Measurements from ENCODE around the gene RPL36AL.
A peak's percentile ranks its signal among the peaks of the same experiment; 100 is the strongest.
"Not testable (repeated sequence)": the region's sequence is repeated elsewhere in the genome, so short reads cannot be mapped to it uniquely, and the experiment has no call there.

The RPL36AL gene

DNA sequence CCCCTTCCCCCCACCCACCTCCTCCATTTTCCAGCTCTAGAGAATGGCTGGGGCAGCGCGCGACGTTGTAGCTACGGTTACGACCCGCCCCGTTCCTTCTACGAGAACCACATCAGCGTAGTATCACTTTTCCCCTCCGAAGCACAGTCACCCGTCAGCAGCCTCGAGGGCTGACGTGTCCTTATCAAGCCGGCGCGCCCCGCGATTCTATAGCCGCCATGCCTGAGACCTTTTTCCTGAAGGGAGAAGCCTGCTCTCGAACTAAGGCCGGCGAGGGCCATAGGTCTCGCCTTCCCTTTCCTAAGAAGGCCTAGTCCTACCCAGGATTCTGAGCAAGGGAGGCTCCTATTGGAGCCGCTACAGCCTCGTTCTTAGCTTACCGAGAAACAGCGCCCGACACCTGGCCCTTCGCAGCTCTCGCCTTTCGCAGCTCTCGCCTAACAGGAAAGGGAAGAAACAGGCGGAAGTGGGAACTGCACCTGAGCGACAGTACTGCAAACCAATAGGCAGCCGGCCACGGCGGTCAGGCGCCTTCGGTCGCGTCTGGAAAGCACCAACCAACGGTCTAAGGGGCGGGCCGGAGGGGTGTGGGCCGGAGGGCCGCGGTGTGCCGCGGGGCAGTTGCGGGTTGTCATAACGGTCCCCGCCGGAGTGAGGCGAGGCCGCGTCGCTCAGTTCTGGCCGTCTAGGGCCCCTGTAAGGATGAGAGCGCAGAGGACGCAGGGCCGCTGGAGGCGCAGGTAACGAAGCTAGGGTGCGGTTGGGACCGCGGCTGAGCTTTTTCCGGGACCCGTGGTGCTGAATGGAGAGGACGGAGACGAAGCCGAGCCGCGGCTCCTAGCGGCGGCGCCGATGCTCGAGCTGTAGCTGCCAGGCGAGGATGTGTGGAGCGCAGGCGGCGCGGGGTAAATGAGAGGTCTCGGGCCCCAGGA is at the start of gene RPL36AL, which contains the start of gene MGAT2:
RPL36AL (minus strand) TSS at position 445 of the 932 bp plus-strand sequence. CDS start 1,522 bp downstream, outside the sequence.
MGAT2 (plus strand) TSS at position 618 of the 932 bp plus-strand sequence. CDS start 470 bp downstream, outside the sequence.
- peak; percentile 98 for DNase-seq (ENCODE audit: low spot score)

DNA sequence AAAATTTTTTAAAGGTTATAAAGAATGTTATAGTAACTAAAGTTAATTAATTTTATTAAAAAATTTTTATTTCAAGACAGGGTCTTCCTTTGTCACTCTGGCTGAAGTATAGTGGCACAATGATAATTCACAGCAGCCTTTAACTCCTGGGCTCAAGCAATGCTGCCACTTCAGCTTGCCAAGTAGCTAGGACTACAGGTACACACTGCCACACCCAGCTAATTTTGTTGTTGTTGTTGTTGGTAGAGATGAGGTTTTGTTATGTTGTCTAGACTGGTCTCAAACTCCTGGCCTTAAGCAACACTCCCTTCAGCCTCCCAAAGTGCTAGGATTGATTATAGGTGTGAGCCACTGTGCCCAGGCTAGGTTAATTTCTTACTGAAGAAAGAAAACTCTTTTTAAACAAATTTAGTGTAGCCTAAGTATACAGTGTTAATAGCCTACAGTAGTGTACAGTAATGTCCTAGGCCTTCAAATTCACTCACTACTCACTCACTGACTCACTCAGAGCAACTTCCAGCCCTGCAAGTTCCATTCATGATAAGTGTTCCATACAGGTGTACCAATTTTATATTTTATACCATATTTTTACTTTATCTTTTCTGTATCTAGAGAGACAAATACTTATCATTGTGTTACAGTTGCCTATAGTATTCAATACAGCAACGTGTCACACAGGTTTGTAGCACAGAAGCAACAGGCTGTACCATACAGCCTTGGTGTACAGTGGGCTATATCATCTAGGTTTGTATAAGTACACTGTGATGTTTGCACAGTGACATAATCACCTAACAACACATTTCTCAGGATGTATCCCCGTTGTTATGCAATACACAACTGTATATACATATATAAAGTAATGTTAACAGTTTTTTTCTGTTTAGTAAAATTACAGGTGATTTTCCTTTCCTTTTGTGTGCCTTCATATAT is 39.4 kb upstream of the RPL36AL start:
- no peak for DNase-seq (ENCODE audit: low spot score)

DNA sequence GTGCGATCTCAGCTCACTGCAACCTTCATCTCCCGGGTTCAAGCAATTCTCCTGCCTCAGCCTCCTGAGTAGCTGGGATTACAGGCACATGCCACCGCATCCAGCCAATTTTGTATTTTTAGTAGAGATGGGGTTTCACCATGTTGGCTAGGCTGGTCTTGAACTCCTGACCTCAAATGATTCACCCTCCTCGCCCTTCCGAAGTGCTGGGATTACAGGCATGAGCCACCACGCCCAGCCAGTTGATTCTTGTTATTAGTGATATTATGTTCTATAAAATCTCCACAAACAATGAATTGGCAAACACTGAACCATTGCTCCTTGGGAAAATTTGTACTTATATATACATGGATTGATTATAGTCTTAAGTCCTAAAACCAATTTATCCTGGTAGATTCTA is 37.1 kb upstream of the RPL36AL start:
- DNase-seq (ENCODE audit: low spot score): not testable (repeated sequence)

DNA sequence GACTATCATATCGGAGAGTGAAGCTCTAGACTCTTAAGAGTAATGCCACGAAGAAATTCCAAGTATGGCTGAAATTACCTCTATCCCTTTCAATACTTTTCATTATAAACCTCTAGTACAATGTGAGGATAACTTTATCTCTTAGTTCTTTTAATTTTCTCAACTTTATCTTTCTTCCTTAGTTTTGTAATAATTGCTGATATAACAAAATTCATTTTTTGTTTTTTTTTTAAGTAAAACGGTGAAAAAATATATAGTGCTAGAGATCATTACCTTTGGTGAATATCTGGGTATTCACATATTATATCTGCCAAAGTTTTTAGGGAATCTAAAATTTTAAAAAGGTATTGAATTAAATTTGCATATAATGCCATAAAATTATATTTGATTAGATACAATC is 34.1 kb upstream of the RPL36AL start:
- no peak for DNase-seq (ENCODE audit: low spot score)

DNA sequence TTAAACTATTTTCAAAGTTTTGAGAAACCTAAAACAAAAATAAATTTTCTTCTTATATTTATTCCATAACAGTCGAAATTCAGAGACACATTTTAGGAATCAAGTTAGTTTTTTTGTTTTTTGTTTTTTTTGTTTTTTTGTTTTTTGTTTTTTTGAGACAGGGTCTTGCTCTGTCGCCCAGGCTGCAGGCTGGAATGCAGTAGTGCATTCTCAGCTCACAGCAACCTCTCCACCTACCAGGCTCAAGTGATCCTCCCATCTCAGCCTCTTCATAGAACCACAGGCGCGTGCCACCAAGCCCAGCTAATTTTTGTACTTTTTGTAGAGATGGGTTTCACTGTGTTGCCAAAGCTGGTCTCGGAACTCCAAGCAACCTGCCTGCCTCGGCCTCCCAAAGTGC is 33.1 kb upstream of the RPL36AL start:
- DNase-seq (ENCODE audit: low spot score): no peak

DNA sequence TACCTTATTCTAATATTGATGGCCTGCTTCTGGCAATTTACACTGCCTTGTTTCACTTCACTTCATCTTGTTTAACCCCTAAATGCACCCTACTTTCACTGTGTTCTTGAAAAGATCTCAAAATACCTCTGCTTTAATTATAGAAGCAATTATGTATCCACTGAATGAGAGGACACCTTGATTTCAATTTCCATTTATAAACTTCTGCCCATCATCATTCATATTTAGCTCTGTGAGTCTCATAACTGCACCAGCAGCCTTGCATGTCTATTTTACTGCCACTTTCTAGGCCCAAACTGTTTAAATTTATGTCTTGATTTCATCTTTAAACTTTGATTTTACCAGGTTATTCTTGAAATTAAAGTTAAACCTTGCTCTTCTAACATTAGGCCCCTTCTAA is 21.7 kb upstream of the RPL36AL start:
- DNase-seq (ENCODE audit: low spot score): no peak

DNA sequence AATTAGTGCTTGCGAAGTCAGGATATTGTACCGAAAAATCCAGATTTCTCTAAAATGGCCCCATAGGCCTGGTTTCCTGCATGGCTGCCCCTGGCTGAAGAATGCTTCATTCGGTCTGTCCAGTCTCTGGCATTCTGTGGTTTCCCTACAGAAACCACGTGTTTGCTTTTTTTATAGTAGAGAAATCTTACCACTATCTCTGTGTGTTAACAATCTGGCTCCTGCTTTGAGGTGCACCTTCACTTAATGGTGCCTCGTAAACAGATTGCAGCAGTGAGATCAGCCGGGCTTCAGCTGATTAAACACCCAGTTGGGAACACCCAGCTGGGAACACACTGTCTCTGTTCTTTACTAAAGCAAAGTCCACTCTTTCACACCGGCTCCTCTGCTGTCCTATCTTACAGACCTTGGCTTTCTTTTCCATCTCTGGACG is 21.3 kb upstream of the RPL36AL start:
- peak; percentile 12 for DNase-seq (ENCODE audit: low spot score)

DNA sequence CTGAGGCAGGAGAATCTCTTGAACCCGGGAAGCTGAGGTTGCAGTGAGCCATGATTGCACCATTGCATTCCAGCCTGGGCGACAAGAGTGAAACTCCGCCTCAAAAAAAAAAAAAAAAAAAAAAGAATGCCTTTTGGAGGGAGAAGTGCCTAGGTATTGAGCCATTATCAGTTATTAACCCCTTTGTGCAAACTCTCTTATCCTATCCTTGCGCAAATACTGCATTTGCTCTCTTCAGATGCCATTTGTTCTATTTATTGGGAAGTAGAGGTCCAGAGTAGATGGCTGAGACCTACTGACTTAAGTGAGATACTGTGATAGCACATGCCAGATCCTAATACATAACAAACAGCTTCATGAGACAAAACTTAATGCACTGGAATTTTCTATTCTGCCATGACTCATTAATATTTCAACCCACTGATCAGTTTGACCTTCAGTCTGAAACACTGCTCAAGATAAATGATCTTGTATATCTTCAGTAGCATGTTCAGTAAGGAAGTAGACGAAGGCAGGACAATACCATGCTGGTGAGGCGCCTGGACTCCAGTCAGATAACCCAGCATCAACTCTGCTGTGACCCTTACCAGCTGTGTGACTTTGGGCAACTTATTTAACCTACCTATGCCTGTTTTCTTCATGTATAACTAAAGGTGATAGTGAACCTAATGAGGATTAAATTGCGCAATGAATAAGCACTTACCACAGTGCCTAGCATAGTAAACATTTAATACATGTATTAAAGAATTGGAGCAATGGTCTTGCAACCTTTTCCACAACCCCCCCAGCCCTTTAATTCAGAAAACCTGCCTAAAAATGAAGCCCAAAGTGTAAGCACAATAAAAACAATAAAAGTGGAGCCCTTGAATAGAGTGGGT is 20.4 kb upstream of the RPL36AL start:
- DNase-seq (ENCODE audit: low spot score): no peak

DNA sequence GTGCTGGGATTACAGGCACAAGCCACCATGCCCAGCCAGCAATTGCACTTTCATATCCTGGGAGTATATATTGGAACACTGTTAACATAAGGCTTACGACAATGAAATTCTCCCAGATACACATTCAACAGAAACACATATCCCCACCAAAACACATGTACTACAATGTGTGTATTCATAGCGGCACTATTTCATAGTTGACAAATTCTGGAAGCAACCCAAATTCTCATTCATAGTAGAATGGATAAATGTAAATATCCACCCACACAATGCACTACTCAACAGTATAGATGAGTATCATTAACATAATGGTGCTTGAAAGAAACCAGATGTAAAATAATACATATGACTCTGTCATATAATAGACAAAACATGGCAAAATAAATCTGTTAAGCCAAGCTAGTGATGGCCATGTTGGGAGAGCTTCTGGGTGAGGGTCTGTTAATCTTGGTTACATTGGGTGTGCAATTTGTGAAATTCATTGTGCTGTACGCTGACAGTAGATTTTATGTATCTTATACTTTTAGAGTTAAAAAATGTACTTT is 17.2 kb upstream of the RPL36AL start:
- DNase-seq (ENCODE audit: low spot score): no peak

DNA sequence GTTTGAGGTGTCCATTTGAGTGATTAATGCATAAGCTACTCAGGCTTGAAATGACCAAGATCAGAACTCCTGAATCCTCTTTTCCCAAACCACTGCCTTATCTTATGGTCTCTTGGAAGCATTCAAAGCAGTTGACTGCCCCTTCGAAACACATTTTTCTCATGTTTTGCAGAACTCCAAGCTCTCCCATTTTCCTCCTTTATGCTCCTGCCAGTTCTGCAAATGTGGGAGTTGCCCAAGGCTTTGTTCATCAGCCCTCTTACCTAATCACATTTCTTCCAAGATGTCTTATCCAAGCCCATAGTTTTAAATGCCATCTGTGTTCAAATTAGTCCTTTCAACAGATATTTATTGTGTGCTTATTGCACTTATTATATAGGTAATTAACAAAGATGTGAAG is 16.4 kb upstream of the RPL36AL start:
- no peak for DNase-seq (ENCODE audit: low spot score)

DNA sequence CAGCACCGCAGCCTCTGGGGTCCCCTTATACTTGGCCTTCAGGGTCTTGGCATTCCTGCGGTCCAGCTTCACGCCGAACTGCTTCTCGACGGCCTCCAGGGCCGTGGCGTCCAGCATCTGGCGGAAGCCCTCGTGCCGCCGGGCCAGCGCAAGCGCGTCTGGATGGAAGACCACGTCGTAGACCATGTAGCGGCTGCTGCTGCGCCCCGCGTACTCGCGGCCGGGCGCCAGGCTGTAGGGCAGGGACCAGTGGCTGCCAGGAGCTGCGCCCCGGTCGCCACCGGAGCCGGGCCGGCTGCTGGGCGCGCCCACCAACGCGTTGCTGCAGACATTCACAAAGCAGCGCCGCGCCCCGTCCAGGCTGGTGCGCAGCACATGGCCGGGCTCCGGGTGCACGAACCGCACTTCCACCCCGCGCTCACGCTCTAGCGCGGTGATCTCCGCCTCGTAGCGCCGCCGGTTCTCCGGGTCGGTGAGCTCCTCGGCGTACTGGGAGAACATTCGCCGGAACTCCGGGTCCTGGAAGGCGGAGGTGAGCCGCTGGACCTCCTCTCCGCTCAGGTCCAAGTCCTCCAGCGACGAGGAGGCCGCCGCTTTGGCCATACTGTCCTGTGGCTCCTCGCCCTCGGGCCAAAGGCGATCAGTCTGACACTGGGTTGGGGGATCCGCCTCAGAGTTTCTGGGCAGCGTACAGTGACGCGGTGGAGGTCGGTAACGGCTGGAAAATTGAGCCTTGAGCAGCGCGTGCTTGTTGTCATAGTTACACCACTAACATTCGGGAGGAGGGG is 14.3 kb upstream of the RPL36AL start, which contains the start of gene DNAAF2:
DNAAF2 (minus strand) TSS at position 698 of the 788 bp plus-strand sequence; CDS start at position 603, 95 bp downstream.
- no peak for DNase-seq (ENCODE audit: low spot score)

DNA sequence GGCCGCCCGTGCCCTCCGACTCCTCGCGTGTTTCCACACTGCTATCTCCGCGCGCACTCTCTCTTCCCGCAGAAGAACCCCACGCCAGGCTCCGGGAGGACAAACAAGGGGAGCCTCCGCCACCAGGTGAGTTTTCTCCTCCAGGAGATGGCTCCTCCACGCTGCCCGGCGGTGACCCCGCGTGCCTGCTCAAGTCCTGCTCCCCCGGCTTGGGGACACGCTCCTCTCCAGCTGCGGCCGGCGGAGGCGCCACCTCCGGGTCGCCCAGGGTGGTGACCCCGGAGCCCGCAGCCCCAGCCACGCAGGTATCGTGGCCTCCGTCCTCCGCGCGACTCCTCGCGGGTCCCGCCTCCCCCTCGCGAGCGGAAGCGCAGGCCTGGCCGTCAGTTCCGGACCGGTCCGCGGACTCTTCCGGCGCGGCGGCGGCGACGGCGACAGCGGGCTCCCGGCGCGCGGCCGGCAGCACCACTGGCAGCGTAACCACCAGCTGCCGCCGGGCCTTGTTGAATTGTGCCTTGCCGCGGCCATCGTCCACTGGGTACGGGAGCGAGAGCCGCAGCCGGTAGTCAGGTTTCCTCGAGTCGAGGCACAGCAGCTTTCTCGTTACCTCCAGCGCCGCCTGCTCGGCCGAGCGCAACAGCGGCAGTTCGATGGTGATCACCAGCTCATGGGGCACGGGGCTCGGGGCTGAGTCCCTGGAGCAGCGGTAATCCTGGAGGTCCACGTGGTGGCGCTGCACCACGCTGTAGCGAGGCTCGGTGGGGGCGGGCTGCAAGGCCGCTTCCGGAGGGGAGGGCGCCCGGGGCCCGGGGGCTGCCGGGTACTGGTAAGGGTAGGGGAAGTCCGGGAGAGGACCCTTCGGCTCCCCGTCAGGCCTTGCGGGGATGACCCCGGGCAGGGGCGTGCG is 13.5 kb upstream of the RPL36AL start:
- peak; percentile 94 for DNase-seq (ENCODE audit: low spot score)

DNA sequence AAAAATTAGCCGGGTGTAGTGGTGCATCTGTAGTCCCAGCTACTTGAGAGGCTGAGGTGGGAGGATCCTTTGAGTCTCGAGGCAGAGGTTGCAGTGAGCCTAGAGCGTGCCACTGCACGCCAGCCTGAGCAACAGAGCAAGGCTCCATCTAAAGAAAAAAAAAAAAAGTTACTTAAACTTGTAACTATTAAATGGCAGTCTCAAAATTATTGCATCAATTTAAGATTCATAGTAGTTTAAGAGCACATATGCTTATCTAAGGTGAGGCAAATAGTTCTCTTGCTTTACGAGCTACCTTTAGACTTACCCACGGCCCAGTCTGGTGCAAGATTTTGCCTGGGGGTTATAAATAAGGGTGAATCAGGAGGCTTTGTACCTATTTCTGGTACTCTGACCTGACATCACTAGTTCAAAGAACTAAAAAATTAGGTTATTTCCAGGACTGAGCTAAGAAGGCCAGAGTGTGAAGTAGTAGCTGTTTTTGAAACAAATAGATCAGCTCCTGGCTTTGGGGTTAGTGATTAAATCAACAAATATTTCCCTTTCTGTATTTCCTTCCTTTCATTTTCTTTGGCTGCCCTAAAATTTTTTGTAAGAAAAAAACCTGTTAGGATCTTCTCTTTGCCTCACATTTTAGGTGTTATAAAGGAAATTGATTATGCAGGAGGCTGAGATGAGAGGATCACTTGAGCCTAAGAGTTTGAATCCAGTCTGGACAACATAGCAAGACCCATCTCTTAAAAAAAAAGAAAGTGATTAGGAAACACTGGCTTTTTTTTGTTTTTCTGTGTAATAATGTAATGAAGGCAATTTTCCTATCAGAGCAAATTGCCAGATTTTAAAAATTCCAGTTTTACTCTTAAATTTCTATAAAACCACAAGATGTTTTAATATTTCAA is 3.8 kb upstream of the RPL36AL start:
- no peak for DNase-seq (ENCODE audit: low spot score)

DNA sequence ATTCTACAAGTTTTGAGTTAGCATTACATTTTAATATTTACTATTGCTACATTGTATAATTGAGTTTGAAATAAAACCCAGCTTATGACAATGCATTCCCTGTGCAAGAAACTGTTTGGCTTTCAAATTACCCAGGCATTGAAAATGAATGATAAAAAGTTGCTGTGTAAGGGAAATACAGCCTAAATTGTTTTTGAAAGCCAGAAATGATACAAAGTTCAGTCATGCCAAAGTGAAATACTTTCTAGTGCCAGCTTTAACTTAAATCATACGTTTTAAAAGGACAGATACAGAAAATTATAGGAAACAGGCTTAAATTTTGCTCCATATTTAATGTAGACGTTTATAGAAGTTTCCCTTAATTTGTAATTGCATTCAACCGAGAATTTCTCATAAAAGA is 3.0 kb upstream of the RPL36AL start:
- no peak for DNase-seq (ENCODE audit: low spot score)

DNA sequence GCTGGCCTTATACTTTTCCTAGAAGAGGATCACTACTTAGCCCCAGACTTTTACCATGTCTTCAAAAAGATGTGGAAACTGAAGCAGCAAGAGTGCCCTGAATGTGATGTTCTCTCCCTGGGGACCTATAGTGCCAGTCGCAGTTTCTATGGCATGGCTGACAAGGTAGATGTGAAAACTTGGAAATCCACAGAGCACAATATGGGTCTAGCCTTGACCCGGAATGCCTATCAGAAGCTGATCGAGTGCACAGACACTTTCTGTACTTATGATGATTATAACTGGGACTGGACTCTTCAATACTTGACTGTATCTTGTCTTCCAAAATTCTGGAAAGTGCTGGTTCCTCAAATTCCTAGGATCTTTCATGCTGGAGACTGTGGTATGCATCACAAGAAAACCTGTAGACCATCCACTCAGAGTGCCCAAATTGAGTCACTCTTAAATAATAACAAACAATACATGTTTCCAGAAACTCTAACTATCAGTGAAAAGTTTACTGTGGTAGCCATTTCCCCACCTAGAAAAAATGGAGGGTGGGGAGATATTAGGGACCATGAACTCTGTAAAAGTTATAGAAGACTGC is 1.7 kb upstream of the RPL36AL start:
- no peak for DNase-seq (ENCODE audit: low spot score)

DNA sequence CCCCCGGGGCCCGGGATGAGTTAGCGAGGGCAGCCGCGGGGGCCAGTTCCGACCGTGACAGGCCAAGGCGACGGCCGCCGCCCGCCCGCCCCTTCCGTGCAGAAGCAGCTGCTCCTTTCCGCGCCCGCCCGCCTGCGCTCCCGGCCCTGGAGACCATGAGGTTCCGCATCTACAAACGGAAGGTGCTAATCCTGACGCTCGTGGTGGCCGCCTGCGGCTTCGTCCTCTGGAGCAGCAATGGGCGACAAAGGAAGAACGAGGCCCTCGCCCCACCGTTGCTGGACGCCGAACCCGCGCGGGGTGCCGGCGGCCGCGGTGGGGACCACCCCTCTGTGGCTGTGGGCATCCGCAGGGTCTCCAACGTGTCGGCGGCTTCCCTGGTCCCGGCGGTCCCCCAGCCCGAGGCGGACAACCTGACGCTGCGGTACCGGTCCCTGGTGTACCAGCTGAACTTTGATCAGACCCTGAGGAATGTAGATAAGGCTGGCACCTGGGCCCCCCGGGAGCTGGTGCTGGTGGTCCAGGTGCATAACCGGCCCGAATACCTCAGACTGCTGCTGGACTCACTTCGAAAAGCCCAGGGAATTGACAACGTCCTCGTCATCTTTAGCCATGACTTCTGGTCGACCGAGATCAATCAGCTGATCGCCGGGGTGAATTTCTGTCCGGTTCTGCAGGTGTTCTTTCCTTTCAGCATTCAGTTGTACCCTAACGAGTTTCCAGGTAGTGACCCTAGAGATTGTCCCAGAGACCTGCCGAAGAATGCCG is 872 bp upstream of the RPL36AL start:
- DNase-seq (ENCODE audit: low spot score): no peak

DNA sequence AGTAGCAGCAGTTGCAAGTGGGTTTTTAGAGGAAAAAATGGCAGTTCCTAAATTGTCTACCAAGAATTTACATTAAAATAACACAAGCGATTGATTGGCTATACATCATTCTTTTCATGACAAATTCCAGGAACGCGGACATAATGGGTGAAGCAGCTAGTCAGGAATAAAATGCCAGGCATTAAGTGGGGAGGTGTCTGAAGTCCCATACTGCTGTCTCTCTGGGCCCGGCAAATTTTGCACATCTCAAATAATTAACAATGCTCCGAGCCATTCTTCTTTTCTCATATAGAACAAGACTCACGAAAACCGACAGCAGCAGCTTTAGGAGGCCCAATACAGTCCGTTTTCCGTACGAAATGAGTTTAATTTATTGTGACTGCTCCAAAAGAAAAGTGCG is 696 bp downstream of the RPL36AL start:
- DNase-seq (ENCODE audit: low spot score): no peak

Measured in pons (tissue), 1 donor.